ENCODE results near the gene TMEM184A.

DNA sequence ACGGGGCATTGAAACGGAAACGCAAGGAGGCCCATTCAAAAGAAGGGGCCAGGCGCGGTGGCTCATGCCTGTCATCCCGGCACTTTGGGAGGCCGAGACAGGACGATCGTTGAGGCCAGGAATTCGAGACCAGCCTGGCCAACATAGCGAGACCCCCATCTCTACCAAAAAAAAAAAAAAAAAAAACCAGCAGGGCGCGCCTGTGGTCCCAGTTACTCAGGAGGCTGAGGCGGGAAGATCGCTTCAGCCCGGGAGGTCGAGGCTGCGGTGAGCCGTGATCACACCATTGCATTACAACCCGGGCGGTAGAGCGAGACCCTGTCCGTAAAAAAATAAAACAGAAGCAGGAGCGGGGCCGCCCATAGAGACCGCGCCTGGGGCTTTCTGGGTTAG, 13.4 kb upstream of the TMEM184A start:
- TF ChIP-seq POLR2AphosphoS5 (IDR thresholded peaks at IDR 0.05; ENCODE audit: borderline replicate concordance, low read depth, low read length): no peak
- TF ChIP-seq EZH2 (IDR thresholded peaks at IDR 0.05): no peak

Data from SK-N-MC (cell line).